ENCODE results near the gene FAM187B.

GRCh38 chr19:35231956-35232645 is 3.6 kb upstream of the FAM187B start:
- no peak for TF ChIP-seq CTCF (IDR thresholded peaks at IDR 0.05)
- no peak for TF ChIP-seq POLR2A (IDR thresholded peaks at IDR 0.05)
